GM18519 (cell line): ENCODE measurements around the gene MEIOC.
"Not testable (repeated sequence)": the region's sequence is repeated elsewhere in the genome, so short reads cannot be mapped to it uniquely, and the experiment has no call there.

Experiments used
- ATAC-seq: cut with Tn5 transposase; IDR thresholded peaks from one replicate; pipeline ENCODE4 v1.9.1; 2021; ENCODE audit warnings: mild to moderate bottlenecking, moderate library complexity; ENCODE audit not compliant: unreplicated experiment, low FRiP score

The MEIOC gene

DNA sequence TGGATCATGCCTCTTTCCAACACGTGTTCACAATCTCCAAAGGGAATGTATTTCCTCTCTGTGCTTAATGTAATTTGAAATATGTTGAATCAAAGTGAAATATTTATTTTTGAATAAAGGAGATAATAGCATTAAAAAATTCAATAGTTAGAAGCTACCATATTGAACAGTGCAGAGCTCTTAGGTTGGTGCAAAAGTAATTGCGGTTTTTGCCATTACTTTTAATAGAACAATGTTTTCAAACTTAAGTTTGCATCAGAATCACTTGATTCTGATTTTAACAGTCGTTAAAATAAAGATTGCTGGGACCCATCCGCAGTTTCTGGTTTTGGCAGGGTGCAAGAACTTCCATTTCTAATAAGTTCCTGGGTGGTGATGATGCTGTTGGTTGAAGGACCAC is 10.0 kb upstream of the MEIOC start:
- ATAC-seq: no peak

DNA sequence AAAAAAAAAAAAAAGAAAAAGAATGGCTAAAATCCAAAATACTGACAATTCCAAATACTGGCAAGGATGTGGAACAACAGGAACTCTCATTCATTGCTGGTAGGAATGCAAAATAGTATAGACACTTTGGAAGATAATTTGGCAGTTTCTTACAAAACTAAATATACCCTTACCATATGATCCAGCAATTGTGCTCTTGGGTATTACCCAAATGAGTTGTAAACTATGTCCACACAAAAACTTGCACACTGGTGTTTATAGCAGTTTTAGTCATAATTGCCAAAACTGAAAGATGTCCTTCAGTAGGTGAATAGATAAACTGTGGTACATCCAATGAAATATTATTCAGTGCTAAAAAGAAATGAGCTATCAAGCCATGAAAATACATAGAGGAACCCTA is 8.5 kb upstream of the MEIOC start:
- no peak for ATAC-seq

DNA sequence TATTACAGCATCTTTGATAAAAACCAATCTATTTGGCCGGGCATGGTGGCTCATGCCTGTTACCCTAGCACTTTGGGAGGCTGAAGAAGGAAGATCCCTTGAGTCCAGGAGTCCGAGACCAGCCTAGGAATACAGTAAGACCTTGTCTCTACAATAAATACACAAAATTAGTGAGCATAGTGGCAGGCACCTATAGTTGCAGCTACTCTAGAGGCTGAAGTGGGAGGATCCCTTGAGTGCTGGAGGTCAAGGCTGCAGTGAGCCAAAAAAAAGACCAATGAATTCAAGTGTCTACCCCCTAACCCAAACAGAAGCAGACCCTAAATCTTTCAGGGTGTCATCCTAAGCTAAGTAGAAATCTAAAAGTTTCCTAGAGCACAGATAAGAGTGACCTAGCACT is 7.3 kb upstream of the MEIOC start:
- no peak for ATAC-seq

DNA sequence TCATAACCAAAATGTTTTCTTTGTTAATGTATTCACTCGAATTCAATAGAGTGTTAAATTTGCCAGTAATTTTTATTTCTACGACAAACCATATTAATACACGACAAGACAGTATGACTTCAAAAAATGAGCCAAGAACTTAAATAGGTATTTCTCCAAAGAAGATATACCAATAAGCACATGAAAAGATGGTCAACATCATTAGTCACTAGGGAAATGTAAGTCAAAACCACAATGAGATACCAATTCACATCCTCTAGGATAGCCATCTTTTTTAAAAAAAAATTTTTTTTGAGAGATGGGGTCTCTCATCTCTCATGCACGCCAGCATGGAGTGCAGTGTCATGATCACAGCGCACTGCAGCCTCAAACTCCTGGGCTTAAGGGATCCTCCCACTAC is 5.0 kb upstream of the MEIOC start:
- no peak for ATAC-seq

DNA sequence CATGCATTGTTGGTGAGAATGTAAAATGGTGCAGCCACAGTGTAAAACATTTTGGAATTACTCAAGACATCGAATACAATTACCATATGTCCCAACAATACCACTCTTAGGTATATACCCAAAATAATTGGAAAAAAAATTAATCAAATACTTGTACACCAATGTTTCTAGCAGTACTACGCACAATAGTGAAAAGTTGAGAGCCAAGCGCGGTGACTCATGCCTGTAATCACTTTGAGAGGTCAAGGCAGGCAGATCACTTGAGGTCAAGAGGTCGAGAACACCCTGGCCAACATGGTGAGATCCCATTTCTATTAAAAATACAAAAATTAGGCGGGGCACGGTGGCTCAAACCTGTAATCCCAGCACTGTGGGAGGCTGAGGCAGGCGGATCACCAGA is 3.5 kb upstream of the MEIOC start:
- no peak for ATAC-seq

DNA sequence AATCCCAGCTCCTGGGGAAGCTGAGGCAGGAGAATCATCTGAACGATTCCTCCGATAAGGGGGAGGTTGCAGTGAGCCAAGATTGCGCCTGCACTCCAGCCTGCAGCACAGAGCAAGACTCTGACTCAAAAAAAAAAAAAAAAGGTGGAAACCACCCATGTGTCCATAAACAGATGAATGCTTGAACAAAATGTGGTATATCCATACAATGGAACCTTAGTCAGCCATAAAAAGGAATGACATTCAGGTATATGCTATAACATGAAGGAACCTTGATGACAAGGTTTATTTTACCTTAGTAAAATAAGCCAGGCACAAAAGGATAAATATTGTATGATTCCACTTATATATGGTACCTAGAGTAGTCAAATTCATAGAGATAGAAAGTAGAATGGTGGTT is 2.9 kb upstream of the MEIOC start:
- no peak for ATAC-seq

DNA sequence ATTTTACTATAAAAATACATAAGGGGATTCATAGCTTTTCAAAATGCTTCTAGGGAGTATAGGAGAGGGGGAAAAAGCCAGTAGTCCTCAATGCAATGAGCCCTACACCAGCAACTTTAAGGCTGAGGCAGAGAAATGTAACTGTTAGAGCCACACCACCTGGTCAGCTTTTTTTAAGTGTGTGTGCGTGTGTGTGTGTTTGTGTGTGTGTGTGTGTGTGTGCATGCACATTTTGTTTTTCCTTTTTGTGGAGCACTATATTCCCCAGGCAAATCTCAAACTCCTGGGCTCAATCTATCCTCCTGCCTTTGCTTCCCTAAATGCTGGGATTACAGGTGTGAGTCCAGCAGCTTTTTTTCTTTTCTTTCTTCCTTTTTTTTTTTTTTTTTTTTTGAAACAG is 2.3 kb upstream of the MEIOC start:
- no peak for ATAC-seq

DNA sequence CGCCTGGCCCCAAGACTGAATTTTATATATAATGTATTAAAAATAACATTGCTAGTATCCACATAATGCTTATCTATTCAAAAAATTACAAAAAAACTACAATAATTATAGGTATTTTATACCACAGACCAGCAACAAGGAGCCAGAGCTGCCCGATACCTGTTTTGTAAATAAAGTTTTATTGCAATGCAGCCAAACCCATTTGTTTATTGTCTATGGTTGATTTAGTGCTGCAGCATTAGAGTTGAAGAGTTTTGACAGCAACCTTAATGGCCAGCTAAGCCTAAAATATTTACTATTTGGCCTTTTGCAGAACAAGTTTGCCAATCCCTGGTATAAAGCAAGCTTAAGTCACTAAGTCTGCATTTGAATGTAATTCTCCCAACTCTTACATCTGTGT is 5.6 kb downstream of the MEIOC start:
- no peak for ATAC-seq

DNA sequence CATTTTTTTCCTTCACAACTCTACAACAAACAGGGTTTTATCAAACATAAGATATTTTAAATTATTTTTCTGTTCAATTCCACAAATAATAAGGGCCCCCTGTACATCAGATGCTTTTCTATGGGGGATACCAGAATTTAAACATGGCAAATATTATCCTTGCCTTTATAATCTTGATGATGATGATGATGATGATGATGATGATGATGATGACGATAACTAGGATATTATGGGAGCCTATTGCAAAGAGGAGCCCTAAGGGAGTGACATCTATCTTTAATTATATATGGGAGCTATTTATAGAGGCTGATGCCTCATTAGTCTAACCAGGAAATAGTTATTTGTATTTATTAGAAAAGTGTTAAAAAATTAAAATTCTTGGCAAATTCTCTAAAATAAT is 6.8 kb downstream of the MEIOC start:
- no peak for ATAC-seq

DNA sequence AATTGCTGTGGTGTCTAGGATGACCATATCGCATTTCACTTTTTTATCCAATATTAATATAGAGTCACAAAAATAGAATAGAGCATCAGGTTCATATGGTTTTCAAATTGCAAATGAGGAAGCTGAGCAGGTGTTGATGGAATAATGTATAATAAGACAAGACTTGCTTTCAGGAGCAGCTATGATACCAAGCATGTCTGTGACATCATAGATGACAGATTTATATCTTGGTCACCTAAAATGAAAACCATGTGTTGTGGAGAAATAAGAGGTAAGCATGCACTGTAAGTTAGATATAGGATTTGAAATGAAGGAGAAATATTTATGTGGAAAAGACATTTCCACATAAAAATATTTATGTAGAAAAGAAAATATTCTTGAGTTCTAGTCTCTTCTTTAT is 8.6 kb downstream of the MEIOC start:
- ATAC-seq: no peak

DNA sequence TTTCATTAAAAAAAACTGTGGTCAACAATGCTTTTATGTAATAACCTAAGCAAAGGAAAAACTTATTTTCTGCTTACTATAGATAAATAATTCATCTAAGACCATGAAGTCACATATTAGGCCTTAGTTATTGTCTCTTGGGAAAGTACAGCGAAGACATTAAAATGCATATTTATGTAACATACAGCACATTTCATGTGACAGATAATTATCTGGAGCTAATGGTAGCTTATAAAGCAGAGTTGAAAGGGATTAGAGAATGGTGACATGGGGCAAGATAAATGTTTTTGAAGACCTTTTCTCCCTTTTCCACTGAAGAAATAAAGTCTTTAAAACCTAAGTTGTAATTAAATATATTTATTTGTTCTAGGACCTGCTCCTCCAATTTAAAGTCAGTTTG is 9.7 kb downstream of the MEIOC start:
- no peak for ATAC-seq

DNA sequence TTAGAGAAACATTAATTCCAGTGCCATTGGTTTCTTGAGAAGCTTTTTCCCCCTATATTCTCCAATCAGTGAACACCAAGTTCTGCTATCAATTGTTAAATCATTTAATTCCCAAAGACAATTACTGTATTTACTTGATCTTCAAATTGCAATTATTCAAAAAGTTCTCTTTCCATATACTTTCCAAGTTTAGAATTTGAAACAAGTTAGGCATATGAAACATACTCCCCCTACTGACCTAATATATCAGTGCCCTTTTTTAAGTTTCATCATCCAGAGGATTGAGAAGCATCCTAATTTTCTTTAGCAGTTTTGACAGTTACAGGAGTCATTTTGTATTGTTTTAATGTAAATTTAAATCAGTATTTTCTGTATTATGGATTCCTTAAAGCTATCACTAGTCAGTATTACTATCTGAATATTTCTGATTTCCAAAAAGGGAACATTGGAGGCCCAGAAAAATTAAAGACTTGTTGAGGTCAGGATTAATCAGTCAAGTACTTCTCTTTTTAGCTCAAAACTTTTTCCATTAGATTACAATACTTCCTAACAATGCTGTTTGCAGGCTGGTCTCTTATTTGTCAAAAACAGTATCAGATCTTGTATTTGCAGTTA is 16.3 kb downstream of the MEIOC start:
- ATAC-seq: no peak

DNA sequence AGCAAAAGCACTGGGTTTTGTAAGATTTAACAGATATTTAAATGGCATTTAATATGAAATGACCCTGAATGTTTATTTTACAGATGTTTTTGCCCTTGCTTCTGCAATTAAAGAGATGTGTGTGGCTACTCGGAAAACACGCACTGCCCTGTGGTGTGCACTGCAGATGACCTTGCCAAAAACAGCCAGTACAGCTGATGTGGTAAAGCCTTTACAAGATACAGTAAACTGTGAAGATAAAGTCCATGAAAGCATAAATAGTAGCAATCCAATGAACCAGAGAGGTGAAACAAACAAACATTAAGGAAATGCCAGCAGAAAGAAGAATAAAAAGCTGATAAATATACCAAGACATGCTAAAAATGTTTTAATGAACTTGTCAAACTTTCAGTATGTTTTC is 17.6 kb downstream of the MEIOC start:
- ATAC-seq: no peak

DNA sequence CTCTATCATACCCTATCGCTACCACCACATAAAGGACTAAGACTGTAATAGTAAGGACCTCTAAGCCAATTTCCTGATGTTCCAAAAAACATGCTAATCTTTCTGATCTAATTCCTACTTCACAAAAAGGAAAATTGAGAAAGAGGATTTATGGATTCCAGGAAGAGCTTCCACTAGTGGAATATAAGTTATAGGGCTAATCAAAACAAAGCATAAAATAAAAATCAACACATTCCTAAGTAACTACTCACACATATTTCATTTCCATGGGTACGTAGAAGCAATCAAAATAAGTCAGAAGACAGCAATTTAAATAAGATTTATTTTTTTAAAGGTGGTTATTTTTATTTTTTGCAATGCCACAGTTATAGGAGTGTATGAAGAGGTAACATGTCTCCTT is 20.9 kb downstream of the MEIOC start:
- no peak for ATAC-seq

DNA sequence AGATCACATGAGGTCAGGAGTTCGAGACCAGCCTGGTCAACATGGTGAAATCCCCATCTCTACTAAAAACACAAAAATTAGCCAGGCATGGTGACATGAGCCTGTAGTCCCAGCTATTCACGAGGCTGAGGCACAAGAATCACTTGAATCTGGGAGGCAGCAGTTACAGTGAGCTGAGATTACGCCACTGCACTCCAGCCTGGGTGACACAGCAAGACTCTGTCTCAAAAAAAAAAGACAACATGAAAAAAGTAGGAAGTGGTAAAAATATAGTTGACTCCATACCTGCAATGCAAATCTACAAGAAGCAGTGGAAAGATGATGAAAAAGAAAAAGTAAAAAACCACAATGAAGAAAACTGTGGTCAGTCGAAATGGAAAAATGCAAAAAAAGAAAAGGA is 27.0 kb downstream of the MEIOC start:
- not testable (repeated sequence) for ATAC-seq

DNA sequence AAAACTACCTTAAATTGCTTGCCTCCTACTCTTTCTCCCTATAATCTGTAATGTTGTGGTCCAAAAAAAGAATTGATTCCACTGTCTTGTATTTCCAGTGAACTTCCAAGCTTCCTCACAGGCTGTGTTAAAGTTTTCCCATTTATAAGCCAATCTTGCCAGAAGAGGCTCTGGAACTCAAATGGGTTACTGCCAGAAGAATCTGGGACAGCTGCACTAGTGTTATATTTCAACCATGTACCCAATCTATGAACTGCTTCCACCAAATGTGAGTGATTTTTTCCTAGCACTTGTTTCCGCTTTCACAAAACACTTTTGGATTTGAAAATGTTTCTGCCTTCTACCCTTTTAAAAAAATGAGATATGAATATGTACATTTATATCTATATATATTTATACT is 31.5 kb downstream of the MEIOC start:
- ATAC-seq: no peak

DNA sequence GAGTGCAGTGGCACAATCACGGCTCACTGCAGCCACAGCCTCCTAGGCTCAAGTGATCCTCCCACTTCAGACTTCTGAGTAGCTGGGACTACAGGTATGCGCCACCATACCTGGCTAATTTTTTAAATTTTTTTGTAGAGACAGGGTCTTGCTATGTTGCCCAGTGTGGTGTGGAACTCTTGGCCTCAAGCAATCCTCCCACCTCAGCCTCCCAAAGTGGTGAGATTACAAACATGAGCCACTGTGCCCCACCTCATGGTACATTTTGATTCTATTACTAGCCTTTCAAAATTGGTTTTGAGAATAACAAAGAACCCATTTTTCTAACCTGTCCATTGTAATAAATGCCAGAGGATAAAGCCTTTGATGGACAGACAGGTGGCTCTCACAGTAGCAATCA is 31.9 kb downstream of the MEIOC start:
- no peak for ATAC-seq

DNA sequence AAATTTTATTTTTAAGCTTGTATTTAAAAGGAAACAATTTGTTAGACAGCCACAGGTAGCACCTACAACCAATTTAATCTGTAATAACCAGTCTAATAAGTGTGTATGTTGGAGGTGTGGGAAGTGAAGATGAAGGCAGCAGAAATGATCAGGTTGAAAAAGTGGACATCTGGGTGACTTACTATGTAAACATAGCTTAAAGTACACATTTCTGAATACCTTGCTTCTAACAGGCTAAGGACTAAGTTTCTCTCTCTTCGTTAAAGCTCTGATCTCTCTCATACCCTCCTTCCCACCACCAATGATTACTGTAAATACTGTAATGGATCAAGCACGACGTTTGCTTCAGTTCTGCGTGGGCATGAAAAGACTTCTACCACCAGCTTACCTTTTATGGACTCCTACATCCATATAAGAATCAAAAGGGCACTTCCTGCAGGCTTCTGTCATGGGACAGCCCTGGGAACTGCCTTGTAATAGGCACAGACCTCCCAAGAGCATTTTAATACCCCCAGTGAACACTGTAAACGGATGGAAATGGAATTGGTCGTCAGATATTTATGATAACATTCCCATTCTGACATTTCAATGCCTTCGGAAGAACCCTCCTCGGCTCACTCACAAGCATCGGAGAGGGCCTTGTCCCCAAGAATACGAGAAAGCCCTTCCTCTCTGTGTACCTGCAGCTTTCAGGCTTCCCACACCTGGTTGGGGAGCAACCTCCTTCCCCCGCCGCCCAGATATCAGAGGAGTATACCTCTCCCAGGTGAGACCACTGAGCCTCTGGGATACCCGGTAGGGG is 32.6 kb downstream of the MEIOC start:
- ATAC-seq: no peak

DNA sequence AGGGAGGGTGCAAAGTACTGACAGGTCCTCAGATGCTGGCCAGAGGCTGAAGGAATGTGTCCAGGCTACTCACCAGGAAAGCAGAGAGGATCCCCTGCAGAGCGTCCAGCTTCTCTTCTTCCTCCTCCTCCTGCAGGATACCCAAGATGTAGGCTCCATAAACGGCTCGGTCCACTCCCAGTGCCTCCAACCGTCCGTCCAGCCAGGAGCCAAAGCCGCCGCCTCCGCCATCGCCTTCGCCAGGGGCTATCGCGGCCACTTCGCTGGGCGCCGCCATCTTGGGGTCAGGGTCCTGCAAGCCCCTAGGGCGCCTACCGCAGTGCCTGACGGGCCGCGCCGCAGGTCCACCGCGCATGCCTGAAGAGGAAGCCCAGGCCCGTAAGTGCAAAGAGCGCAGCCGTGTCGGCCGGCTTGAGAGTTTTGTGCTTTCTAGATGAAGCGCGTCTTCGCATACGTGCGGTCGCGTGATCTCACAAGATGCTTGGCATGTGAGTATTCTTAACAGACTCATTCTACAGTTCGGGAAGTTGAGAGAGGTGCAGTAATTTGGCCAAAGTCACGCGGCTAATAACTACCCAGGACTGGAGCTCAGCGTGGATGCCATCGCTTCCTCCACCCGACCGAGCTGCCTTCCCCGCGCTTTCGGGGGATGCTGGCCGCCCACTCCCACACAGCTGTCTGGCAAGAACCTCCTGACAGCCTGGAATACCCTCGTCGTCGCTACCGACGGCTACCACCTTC is 33.4 kb downstream of the MEIOC start, which contains the start of gene CCDC43:
Gene CCDC43 (minus strand): TSS at position 300 of the 741 bp plus-strand sequence. CDS start 23 bp downstream, at position 277.
- no peak for ATAC-seq

DNA sequence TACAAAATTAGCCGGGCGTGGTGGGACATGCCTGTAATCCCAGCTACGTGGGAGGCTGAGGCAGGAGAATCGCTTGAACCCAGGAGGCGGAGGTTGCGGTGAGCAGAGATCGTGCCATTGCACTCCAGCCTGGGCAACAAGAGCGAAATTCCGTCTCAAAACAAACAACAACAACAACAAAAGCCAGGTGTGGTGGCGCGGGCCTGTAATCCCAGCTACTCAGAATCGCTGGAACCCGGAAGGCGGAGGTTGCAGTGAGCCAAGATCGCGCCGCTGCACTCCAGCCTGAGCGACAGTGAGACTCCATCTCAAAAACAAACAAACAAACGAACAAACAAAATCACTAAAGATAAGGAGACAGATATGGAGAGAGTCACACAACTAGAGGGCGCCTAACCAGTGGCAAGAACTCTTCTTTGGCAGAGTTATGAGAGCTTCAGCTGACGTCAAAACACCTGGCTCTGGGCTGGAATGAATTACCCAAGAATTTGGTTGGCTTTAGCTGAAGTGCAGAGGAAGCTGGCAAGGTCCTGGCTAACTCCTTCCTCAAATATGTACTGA is 34.6 kb downstream of the MEIOC start:
- ATAC-seq: not testable (repeated sequence)

DNA sequence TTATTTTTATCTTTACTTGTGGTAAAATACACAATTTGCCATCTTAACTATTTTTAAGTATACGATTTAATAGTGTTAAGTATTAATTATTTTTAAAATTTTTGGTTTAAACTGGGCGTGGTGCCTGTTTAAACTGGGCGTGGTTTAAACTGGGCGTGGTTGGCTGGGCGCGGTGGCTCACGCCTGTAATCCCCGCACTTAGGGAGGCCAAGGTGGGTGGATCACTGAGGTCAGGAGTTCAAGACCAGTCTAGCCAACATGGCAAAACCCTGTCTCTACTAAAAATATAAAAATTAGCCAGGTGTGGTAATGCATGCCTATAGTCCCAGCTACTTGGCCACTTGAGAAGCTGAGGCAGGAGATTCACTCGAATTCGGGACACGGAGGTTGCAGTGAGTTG is 37.3 kb downstream of the MEIOC start:
- no peak for ATAC-seq
